ENCODE results near the gene B3GNT7. TPM values are rescaled to one million over a fixed set of nuclear protein-coding genes. Genes with fewer than 3 reads are reported as not detected.
"Not testable (repeated sequence)": the region's sequence is repeated elsewhere in the genome, so short reads cannot be mapped to it uniquely, and the experiment has no call there.

Gene B3GNT7
- total RNA-seq, 1 donor from 2014 or later = 4.0 TPM

- DNase-seq (ENCODE audit: low read depth) = peak; percentile 63
Measured at GRCh38 chr2:231364961-231365810, 30.3 kb upstream of the B3GNT7 start.

DNA sequence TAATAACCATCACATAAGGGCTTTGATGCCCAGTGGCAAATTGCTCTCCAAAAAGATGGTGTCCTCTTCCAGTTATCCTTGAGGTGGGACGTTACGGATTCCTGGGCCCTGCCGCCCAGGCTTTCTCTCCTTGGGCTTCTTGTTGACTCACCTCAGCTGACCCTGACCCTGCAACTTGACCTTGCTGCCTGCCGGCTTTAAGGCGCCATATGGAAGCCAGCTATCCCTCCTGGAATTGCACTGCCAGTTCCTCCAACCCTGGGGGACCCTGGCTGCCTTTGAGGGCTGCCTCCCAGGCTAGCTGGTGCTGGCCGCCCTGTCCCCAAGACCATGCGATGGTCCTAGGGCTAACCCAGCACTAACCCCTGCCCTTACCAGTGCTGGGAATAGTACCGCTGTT is 28.3 kb upstream of the B3GNT7 start:
- DNase-seq (ENCODE audit: low read depth) = no peak

DNA sequence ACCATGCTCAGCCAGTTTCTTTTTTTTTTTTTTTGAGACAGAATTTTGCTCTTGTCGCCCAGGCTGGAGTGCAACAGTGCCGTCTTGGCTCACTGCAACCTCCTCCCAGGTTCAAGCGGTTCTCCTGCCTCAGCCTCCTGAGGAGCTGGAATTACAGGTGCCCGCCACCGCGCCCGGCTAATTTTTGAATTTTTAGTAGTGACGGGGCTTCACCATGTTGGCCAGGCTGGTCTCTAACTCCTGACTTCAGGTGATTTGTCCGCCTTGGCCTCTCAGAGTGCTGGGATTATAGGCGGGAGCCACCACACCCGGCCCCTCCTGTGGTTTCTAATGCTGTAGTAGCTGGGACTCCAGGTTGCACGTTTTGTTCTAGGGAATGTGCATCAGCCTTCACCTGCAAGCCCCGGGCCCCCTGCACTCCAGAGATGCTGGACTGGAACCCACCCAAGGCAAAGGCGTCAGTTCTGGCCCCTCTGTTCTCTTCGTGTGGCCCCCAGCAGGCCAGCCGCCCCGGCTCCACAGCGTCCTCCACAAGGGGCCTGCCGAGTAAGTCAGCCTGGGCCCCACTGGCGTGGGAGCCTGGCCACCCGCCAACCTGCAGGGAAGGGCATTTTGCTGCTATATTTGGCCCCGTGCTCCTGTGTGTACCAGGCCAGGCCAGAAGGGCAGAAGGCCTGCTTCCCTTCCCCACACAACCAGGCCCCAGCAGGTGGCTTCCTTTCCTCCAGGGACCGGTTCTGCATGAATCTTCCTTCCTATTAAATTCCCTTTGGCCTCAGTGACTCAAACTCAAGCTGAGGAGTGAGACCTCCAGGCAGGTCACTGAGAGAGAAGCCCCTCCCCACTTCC is 25.7 kb upstream of the B3GNT7 start:
- no peak for DNase-seq (ENCODE audit: low read depth)

DNA sequence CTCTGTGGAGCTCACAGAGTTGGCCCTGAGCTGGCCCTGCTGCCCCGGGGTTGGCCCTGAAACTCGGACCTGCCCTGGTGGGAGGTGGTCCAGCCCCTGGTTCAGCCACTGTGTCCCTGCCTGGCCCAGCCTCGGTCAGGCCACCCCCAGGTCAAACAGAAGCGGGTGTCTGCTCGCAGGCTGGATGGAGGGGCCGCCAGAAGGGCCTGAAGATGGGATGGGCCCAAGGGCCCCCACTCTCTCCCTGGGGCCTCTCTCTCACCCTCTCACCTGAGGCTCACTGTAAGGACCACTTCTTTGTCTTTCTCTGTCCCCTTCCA is 25.1 kb upstream of the B3GNT7 start:
- no peak for DNase-seq (ENCODE audit: low read depth)

- no peak for DNase-seq (ENCODE audit: low read depth)
Measured at GRCh38 chr2:231370749-231371429, 24.6 kb upstream of the B3GNT7 start.

- DNase-seq (ENCODE audit: low read depth) = no peak
Measured at GRCh38 chr2:231371430-231372054, 24.0 kb upstream of the B3GNT7 start.

- no peak for DNase-seq (ENCODE audit: low read depth)
Measured at GRCh38 chr2:231372326-231372725, 23.2 kb upstream of the B3GNT7 start.

- DNase-seq (ENCODE audit: low read depth) = no peak
Measured at GRCh38 chr2:231373184-231373583, 22.3 kb upstream of the B3GNT7 start.

GRCh38 chr2:231373786-231374349 is 21.6 kb upstream of the B3GNT7 start:
- no peak for DNase-seq (ENCODE audit: low read depth)

DNA sequence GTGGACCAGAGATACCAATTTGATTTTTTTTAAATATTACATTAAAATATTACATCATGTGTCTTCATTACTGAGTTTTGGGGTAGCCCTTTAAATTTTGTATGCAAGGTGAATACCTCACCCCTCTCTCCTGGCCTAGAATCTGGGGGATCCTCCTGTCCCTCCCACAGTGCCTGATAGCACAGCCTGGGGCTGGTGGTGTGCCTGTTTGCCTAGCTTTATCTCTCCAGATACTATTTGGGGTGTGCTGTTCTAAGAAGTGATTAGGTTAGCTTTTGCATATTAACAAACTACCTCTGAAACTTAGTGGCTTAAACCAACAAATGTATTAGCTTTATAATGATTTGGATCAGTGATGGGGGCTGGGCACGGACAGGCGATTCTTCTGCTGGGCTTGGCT is 20.7 kb upstream of the B3GNT7 start:
- DNase-seq (ENCODE audit: low read depth) = no peak

- DNase-seq (ENCODE audit: low read depth) = not testable (repeated sequence)
Measured at GRCh38 chr2:231375994-231376615, 19.4 kb upstream of the B3GNT7 start.

DNA sequence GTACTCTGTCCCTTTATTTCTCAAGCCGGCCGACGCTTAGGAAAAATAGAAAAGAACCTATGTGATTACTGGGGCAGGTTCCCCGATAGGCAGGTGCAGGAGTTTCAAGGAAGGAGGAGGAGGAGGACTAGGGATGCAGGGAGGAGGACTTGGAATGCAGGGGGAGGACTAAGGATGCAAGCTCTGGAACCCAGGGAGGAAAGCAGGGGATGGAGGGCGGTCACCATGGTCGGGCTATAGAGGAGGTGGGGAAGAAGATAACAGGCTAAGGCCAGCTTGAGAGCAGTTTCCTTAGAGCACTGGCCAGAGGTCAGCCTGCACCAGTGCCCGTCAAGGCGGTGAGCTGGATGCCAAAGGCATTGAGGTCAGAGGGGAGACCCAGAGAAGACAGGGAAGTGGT is 18.7 kb upstream of the B3GNT7 start:
- no peak for DNase-seq (ENCODE audit: low read depth)

DNA sequence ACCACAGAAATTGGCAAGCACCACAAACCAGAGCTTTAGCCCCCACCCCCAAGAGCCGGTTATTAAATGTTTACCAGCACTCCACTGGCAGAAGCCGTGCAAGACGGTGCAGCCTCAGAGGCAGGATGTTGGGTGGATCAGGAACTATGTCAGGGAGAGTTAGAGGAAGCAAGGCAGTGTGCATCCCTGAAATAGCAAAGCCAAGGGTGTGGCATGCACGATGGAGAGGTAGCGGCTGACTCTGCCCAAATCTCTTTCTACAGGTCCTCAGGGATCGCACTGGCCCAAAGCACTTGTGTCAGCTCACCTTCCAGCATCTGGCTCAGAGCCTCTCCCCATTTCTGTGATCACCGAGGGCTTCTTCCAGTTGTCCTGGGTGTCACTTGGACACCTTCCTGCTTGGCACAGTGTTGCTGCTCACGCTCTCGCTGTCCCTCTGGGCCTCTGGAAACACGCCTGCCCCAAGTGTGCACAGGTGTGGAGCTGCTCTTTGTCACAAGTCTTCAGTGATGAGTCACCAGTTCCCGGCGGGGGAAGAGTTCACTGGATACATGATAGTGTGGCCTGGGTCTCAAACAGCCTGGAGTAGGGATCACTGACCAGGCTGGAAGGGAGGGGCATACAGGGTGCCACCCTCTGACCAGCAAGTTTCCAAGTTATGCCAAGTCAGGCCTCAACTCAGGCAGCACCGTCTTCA is 17.3 kb upstream of the B3GNT7 start:
- DNase-seq (ENCODE audit: low read depth) = no peak

GRCh38 chr2:231379266-231380215 is 16.0 kb upstream of the B3GNT7 start:
- DNase-seq (ENCODE audit: low read depth) = no peak

- DNase-seq (ENCODE audit: low read depth) = no peak
Measured at GRCh38 chr2:231380307-231380706, 15.2 kb upstream of the B3GNT7 start.

DNA sequence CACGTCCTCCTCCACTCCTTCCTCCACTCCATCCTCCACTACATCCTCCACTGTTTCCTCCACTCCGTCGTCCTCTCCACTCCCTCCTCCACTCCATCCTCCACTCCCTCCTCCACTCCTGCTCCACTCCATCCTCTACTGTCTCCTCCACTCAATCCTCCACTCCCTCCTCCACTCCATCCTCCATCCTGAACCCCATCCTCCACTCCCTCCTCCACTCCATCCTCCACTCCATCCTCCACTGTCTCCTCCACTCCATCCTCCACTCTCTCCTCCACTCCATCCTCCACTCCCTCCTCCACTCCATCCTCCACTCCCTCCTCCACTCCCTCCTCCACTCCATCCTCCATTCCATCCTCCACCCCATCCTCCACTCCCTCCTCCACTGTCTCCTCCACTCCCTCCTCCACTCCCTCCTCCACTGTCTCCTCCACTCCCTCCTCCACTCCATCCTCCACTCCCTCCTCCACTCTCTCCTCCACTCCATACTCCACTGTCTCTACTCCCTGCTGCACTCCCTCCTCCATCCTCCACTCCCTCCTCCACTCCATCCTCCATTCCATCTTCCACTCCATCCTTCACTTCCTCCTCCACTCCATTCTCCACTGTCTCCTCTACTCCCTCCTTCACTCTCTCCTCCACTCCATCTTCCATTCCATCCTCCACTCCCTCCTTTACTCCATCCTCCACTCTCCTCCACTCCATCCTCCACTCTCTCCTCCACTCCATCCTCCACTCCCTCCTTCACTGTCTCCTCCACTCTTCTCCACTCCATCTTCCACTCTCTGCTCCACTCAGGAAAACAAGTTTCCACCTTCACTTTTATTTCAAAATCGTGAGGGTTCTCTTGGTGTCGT is 14.3 kb upstream of the B3GNT7 start:
- DNase-seq (ENCODE audit: low read depth) = no peak

DNA sequence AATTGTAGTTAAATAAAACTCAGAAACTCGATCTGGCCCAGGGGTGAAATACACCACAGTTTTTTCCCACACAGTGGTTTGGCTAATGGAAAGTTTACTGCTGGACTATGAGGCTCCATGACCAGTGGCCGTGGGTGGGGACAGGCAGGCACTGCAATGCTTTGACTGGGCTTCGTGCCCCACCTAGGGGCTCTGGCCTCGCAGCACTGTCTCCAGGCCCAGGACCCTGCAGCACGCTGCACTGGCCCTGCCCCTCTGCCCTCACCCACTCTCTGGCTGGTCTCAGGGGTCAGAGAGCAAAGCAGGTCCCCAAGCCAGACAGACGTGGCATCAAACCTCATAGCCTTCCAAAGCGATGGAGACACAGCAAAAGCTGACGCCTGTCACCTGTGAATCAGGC is 13.4 kb upstream of the B3GNT7 start:
- no peak for DNase-seq (ENCODE audit: low read depth)

DNA sequence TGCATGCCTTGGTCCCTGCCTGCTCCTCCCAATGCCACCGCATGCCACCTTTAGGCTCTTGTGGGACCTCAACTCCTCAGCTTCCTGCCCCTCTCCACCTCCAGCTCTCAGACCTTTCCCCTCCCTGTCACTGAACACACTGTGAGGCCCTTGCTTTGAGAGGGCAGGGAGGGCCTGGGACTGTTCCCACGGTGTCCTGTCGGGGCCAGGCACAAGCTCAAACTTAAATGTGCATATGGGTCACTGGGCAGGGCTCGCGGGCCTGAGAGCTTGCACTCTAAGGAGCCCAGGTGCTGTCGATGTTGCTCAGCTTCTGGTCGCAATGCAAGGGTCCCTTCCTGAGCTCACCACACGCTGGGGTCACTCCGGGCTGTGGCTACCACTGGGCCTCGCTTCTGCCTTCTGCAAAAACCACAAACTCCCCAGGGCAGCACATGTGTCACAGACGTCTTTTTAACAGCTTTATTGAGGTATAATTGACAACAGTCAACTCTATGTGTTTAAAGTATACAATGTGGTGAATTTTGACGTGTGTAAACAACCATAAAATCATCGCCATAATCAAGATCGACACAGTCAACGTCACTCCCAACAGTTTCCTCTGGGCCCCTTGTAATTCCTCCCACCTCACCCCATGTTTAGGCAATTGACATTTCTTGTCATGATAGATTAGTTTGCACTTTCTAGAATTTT is 11.9 kb upstream of the B3GNT7 start:
- no peak for DNase-seq (ENCODE audit: low read depth)
